Measurements from ENCODE around the gene MAP2K2.

Gene MAP2K2

GRCh38 chr19:4077800-4078684, 45.9 kb downstream of the MAP2K2 start:
- DNase-seq (ENCODE audit: low read depth): no peak

- DNase-seq (ENCODE audit: low read depth): no peak
Measured at GRCh38 chr19:4077007-4077374, 46.9 kb downstream of the MAP2K2 start.

GRCh38 chr19:4075373-4075772, 48.5 kb downstream of the MAP2K2 start:
- no peak for DNase-seq (ENCODE audit: low read depth)

GRCh38 chr19:4071610-4072009, 52.3 kb downstream of the MAP2K2 start:
- no peak for DNase-seq (ENCODE audit: low read depth)

GRCh38 chr19:4069331-4069959, 54.5 kb downstream of the MAP2K2 start:
- no peak for DNase-seq (ENCODE audit: low read depth)

GRCh38 chr19:4068047-4068966, 55.6 kb downstream of the MAP2K2 start:
- DNase-seq (ENCODE audit: low read depth): no peak

- no peak for DNase-seq (ENCODE audit: low read depth)
Measured at GRCh38 chr19:4067396-4068046, 56.4 kb downstream of the MAP2K2 start.

- peak; percentile 56 for DNase-seq (ENCODE audit: low read depth)
Measured at GRCh38 chr19:4066682-4067395, 57.1 kb downstream of the MAP2K2 start, which contains the start of gene ZBTB7A. TSS of gene ZBTB7A (minus strand) at chr19:4066899. CDS start at chr19:4055232, 11,667 bp downstream.

GRCh38 chr19:4066176-4066606, 57.7 kb downstream of the MAP2K2 start:
- DNase-seq (ENCODE audit: low read depth): no peak

GRCh38 chr19:4065430-4066175, 58.3 kb downstream of the MAP2K2 start:
- peak; percentile 88 for DNase-seq (ENCODE audit: low read depth)

- DNase-seq (ENCODE audit: low read depth): no peak
Measured at GRCh38 chr19:4064496-4065260, 59.2 kb downstream of the MAP2K2 start.

GRCh38 chr19:4064149-4064495, 59.8 kb downstream of the MAP2K2 start:
- DNase-seq (ENCODE audit: low read depth): no peak

- no peak for DNase-seq (ENCODE audit: low read depth)
Measured at GRCh38 chr19:4063369-4064148, 60.4 kb downstream of the MAP2K2 start.

- no peak for DNase-seq (ENCODE audit: low read depth)
Measured at GRCh38 chr19:4062419-4063368, 61.2 kb downstream of the MAP2K2 start.

- no peak for DNase-seq (ENCODE audit: low read depth)
Measured at GRCh38 chr19:4061683-4062418, 62.1 kb downstream of the MAP2K2 start.

- DNase-seq (ENCODE audit: low read depth): no peak
Measured at GRCh38 chr19:4061178-4061682, 62.7 kb downstream of the MAP2K2 start.

All from stimulated activated CD8-positive, alpha-beta memory T cell treated with anti-CD3 and anti-CD28 coated beads, Interleukin-15, amount 100 ng/mL, for 1 hour (primary cell).